Measurements from ENCODE around the gene ST8SIA5.

GRCh38 chr18:46772357-46772756 lies 15.5 kb upstream of the ST8SIA5 start:
- TF ChIP-seq L3MBTL2 (conservative IDR thresholded peaks at IDR 0.05) (no peak), PKNOX1 (IDR thresholded peaks at IDR 0.05) (no peak), SUZ12 (IDR thresholded peaks at IDR 0.05) (no peak), BHLHE40 (IDR thresholded peaks at IDR 0.05; ENCODE audit: borderline replicate concordance) (no peak), LEF1 (IDR thresholded peaks at IDR 0.05; ENCODE audit: borderline replicate concordance) (no peak), SP1 (IDR thresholded peaks at IDR 0.05) (no peak), FOXM1 (IDR thresholded peaks at IDR 0.05; ENCODE audit: borderline replicate concordance) (no peak)
